Dedifferentiated amniotic fluid mesenchymal stem cell (primary cell): Measurements from ENCODE around the gene NIT2.
"Not testable (repeated sequence)": the region's sequence is repeated elsewhere in the genome, so short reads cannot be mapped to it uniquely, and the experiment has no call there.

Experiments used
- DNase-seq: peaks from one replicate; pipeline ENCODE4 v3.0.0-alpha.2; 2016; ENCODE audit errors: extremely low spot score

The NIT2 gene

DNA sequence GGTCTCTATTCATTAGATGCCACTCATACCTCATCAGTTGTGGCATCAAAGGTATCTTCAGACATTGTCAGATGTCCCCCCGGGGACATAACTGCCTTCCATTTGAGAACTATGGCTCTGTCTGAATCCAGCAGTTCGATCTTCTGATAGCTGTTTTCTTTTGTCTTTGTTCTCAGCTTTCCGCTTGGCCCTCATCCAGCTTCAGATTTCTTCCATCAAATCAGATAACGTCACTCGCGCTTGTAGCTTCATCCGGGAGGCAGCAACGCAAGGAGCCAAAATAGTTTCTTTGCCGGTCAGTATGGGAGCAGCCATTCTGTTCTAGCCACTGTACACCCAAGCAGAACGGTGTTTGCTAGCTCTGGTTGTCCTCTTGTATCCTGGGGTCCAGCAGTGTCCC is 4.4 kb downstream of the NIT2 start:
- no peak for DNase-seq

- no peak for DNase-seq
Observed at GRCh38 chr3:100339786-100340185, 5.2 kb downstream of the NIT2 start.

GRCh38 chr3:100340527-100340926 is 6.0 kb downstream of the NIT2 start:
- no peak for DNase-seq

DNA sequence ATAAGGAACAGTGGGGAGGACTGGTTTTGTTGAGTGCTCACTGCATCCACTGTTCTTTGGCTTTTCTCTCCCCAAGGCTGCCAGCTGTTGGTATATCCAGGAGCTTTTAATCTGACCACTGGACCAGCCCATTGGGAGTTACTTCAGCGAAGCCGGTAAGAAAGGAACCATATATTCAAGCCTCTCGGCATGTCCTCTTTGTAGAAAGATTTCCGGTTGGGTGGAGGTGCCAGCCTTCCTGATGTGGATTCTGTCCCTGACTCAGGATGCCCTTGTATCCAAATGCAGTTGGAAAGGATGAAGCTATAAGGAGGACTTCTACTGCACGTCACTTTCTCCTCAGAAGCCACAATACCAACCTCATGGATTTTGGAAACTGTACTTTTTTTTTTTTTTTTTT is 14.2 kb downstream of the NIT2 start:
- DNase-seq = no peak

DNA sequence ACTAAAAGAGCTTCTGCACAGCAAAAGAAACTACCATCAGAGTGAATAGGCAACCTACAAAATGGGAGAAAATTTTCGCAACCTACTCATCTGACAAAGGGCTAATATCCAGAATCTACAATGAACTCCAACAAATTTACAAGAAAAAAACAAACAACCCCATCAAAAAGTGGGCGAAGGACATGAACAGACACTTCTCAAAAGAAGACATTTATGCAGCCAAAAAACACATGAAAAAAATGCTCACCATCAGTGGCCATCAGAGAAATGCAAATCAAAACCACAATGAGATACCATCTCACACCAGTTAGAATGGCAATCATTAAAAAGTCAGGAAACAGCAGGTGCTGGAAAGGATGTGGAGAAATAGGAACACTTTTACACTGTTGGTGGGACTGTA is 17.2 kb downstream of the NIT2 start:
- not testable (repeated sequence) for DNase-seq

- DNase-seq = no peak
Observed at GRCh38 chr3:100352296-100353231, 18.0 kb downstream of the NIT2 start.

- DNase-seq = no peak
Observed at GRCh38 chr3:100354850-100355249, 20.3 kb downstream of the NIT2 start.

GRCh38 chr3:100358413-100358812 is 23.9 kb downstream of the NIT2 start:
- DNase-seq = no peak

DNA sequence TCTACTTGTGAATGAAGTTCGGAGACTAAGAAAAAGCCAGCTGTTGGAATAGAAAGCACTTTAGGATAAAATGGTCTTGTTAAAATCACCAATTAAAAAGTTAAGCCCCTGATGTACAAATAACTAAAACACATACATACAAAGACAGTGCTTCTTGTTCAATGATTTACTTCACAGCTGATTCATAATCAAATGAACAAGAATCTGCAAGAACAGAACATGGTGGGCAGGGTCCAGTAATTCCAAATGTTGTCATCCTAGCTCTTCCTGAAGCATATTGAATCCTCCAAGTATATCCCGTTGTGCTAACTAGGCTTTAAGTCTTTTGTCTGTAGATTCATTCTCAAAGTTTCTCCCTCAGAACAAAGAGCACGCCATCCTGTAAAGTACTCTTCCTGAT is 24.5 kb downstream of the NIT2 start:
- no peak for DNase-seq

- no peak for DNase-seq
Observed at GRCh38 chr3:100360757-100361496, 26.4 kb downstream of the NIT2 start.

GRCh38 chr3:100361897-100362296 is 27.3 kb downstream of the NIT2 start:
- no peak for DNase-seq

GRCh38 chr3:100364421-100364820 is 29.9 kb downstream of the NIT2 start:
- no peak for DNase-seq

DNA sequence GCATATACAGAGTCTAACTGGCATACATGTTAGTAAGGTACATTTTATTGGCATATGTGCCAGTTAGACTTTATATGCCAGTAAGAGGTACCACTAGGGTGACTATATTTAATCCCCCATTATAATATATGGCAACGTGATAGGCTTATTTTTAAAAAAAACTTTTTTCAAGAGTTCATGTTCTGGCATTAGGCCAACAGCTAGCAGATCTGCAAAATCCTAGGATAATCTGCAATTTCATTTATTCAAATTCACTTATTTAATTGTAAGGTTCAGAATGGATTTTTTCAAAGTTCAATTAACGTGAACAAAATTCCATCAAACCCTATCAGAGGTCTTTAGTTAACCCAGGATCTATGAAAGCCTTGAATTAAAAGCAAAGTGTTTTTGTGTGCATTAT is 31.9 kb downstream of the NIT2 start:
- no peak for DNase-seq

GRCh38 chr3:100368441-100368840 is 33.9 kb downstream of the NIT2 start:
- no peak for DNase-seq

DNA sequence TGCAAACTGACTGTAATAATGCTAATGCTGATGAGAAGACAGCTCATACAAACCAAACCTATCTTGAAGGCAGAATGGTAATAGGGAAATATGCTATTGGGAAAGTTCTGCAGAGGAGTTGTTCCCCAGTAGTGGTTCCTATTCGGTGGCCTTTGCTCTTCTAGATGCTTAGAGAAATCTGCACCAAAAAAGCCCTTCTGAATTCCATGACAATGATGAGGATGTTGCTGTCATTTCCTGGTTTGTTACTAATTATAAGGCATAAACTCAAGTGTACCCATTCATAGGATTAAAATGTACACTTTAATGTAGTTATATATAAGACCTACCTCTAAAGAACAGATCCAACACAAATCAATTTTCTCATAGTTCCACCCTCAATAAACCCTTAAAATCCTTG is 36.2 kb downstream of the NIT2 start:
- no peak for DNase-seq

DNA sequence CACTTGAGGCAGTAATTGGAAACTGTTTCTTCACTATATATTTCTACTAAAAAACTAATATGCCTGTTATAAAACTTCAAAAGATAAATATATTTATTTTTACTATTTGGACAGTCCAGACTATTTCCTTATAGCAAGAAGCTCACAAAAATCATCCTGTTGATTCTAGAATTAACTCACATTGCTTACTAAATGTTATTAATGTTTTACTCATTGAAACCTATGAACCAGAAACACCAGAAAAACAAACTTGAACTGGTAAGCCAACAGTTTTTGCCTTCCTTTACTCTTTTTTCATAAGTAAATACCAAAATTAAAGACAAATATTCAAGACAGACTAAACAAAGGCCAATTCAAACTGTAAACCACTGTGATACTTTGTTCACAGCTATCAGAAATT is 40.0 kb downstream of the NIT2 start:
- no peak for DNase-seq

DNA sequence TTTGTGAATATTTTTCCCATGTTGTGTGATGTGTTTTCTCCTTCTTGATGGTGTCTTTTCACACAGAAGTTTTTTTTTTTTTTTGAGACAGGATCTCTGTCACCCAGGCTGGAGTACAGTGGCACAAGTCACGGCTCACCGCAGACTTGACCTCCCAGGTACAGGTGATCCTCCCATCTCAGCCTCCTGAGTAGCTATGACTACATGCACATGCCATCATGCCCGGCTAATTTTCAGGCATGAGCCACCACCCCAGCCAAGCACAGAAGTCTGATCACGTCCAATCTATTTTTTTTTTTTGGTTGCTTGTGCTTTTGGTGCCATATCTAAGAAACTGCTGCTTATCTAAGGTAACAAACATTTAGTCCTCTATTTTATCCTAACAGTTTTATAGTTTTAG is 41.7 kb downstream of the NIT2 start:
- DNase-seq = no peak

GRCh38 chr3:100384733-100385525 is 50.4 kb downstream of the NIT2 start:
- DNase-seq = no peak

DNA sequence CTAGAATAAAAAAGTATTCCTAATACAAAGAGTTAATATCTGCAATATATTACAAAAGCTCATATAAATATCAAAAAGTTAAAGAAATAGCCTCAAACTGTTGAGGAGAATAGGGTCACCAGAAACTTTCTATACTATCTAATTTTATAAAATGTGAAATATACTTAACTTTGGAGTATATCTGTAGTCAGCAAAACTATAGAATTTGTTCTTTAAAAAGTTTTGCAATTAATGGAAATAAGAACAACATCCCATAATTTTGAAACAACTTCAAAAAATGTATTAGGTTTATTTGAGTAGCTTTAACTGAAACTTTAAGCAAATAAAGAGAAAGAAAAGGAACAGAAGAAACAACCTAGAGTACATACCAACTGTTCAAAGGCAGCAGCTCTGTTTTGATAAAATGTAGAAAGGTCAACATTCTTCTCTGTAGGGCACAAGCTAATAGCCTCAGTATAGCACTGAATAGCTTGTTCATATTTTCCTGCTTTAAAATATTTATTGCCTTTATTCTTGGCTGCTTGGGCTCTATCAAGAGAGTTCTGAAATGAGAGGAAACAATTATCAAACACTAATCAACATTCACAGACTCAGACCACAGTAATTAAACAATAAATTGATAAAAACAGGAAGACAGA is 52.0 kb downstream of the NIT2 start:
- no peak for DNase-seq

- DNase-seq = no peak
Observed at GRCh38 chr3:100389025-100389424, 54.5 kb downstream of the NIT2 start.

GRCh38 chr3:100395679-100396431 is 61.3 kb downstream of the NIT2 start:
- no peak for DNase-seq
